Activated CD4-positive, alpha-beta T cell treated with anti-CD3 and anti-CD28 coated beads, Interleukin-2, Interleukin-4, amounts not matched to agents 100 ng/mL and 50 ng/mL, durations not matched to agents 16 hours and 8 hours (primary cell): ENCODE data around the gene SLC22A14.
"Not testable (repeated sequence)": the region's sequence is repeated elsewhere in the genome, so short reads cannot be mapped to it uniquely, and the experiment has no call there.

ENCODE experiments used
- DNase-seq: peaks from one replicate; pipeline ENCODE4 v3.0.0-alpha.2; 2020; ENCODE audit warnings: low spot score

SLC22A14 gene

GRCh38 chr3:38313695-38314094 is 31.6 kb downstream of the SLC22A14 start:
- no peak for DNase-seq

- DNase-seq, result no peak
Observed at GRCh38 chr3:38314112-38314763, 32.1 kb downstream of the SLC22A14 start.

- DNase-seq, result no peak
Observed at GRCh38 chr3:38314764-38315487, 32.8 kb downstream of the SLC22A14 start.

DNA sequence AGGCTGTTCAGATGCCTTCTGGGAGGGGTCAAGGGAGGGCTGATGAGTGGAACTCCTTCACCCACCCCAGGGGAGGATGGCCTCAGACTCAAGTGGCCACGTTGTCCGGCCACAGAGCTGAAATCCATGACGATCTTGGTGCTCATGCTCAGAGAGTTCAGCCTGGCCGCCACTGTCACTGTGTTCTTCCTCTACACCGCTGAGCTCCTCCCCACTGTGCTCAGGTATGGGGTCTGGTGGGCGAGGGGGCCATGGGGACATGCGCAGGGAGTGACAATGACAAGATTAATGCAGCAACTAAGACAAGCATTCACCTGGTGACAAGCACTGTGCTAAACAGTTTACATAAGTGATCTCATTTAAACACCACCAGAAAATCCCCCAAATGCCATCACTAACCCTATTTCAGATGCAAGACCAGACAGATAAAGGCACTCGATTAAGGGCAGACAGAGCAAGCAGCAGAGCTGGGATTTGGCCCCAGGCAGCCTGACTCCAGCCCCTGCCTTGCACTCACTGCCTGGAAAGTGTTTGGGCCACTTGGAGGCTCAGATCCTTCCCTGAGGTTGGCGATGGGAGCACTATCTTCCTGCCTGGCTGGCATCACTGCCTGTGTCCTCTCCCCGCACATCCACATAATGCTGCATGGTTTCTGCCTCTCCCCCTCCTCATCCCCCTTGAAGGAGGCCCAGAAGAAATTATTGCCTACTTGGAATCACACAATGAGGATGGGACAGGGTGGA is 33.6 kb downstream of the SLC22A14 start:
- no peak for DNase-seq

DNA sequence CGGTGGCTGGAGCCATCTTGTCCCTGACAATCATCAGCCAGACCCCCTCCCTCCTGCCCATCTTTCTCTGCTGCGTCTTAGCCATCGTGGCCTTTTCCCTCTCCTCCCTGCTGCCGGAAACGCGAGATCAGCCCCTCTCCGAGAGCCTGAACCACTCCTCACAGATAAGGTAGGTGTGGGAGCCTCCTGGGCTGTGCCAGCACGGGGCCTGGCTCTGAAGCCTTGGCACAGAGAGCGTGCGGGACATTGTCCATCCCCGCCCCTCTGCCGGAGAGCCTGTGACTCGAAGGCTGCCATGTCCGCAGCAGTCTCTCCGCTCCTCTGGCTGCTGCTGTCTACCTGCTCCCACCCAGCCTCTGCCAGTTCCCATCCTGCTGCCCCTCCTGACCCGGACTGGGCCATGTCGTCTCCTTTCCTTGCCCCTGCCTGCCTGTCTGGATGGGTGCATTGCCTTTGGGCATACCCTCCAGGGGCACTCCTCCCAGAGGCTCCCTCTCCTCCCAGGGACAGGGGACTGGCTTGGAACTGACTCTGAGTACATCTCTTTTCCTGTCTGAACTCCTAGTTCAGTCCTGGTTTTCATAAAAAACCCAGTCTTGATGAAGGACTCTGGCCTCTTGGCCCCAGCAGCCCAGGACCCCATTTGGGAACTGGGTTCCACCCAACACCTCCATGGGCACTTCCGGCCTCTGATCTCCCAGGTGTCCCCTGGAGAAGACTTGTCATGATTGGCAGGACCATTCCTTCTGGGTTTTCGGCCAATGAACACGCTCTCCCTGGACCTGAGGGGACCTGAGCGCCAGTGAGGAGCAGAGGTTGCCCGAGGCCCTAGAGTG is 34.5 kb downstream of the SLC22A14 start:
- no peak for DNase-seq

DNA sequence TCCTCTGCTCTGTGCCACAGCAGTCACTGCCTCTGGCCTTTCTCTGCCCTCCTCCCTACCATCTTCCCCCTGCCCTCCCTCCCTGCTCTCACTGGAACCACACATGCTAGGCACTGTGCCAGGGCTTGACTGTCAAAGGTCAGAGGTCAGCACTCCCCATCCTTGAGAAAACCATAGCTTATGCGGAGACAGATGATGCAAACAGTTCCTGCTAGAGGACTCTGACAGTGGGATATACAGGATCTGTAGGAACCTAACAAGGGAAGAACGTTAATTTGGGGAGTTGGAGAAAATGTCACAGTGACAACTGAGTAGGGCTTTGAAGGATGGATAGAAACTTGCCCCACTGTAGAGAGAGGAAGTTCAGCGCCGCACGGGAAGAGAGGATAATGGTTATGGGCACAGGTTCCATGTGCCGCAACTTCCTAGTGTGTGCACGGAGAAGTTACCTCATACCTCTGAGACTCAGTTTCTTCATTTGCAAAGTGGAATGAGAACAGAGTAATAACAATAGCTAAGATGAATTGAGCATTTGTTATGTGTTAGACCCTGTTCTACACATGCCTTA is 35.2 kb downstream of the SLC22A14 start:
- no peak for DNase-seq

DNA sequence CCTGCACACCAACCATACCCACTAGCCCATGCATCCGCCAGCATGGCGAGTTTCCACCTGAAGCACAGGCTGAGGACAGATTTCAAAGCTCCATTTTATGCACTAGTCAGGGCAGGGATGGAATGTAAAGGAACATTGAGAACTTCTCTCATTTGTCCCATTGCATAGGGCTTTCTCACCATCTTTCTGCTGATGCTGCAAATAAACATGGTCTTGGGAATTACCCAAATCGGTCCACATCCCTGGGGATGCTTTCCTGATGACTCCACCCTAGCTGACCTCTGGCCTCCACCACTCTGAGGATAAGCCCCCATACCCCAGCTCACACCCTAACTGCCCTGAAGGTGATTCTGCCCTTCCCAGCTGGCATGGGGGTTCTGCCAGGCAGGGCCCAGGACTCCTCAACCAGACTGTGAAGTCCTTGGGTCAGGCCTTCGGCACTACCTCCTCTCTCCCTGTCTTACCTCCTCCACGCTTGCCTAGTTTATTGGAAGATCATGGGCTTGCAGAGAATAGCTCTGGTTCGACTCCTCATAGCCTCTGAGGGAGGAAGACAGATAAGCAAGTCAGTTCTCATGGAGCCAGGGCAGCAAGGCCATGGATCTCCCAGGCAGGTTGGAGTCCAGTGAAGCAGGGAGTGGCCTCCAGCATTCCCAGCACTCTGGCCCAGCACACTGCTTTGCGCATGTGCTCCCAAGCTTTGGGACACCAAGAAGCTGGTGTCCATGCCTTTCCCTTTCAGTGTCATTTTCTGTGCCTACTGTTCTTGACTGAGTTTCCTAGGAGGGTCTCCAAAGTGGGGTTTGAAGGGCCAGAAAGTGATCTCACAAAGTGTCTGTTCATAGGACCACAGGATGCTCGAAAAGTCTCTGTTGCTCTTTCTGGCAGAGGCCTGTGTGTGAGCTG is 36.9 kb downstream of the SLC22A14 start:
- no peak for DNase-seq

- DNase-seq, result not testable (repeated sequence)
Observed at GRCh38 chr3:38320638-38321037, 38.5 kb downstream of the SLC22A14 start.

DNA sequence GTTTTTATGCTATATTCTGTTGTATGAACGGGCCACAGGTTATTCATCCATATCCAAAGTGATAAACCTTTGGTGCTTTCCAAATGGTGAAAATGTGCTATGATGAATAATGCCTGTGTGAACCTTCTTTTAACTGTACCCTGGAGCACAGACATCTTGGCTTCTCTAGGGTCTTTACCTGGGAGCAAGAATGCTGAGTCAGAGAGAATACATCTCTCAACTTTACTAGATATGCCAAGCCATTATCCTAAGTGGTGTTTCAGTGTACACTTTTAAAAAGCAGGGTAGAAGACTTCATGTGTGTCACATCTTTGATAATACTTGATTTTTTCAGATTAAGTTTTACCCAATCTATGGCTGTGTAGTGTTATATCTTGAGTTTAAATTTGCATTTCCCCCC is 41.0 kb downstream of the SLC22A14 start:
- no peak for DNase-seq

DNA sequence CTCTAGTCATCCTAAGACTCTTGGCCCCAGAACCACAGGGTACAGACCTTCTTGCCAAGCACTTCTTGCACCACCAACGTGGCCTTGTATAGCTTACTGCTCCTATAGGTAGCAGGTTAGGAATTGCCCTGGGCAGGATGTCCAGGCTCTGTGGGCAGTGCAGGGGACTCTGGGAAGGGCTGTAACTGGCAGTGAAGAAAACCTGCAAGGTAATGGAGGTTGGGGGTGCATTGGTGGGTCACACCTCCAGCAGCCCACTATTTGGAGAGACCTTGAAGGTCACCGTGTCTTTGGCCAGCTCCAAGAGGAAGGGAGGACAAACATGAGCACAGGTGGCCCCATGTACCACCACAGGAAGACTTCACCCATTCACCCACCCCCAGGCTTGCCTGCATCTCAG is 43.2 kb downstream of the SLC22A14 start:
- no peak for DNase-seq

DNA sequence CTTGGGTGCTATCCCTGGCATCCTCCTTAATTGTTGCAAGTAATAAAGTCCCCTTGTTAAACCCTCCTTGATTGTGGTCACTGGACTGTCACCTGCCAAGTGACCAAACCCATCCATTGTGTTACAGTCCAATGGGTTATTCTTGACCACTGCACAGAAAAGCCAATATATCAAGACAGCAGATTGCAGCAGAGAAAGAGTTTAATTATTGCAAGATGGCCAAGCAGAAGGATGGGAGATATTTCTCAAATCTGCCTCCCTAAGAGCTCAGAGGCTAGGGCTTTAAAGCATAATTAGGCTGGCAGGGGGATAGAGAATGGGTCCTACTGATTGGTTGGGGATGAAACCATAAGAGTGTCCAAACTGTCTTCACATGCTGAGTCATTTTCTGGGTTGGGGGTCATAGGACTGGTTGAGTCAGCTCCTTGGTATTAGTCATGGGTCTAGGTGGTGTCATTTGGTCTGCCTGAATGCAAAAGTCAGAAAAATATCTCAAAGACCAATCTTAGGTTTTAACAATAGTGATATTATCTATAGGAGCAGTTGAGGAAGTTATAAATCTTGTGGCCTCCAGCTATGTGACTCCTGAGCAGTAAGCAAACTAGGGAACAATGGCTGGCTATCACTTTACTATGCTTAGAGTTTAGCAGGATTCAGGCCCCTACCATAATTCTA is 45.4 kb downstream of the SLC22A14 start:
- DNase-seq, result peak; percentile 69

GRCh38 chr3:38331257-38332022 is 49.3 kb downstream of the SLC22A14 start:
- no peak for DNase-seq

GRCh38 chr3:38332201-38332600 is 50.1 kb downstream of the SLC22A14 start:
- no peak for DNase-seq

- no peak for DNase-seq
Observed at GRCh38 chr3:38334142-38335055, 52.3 kb downstream of the SLC22A14 start.

DNA sequence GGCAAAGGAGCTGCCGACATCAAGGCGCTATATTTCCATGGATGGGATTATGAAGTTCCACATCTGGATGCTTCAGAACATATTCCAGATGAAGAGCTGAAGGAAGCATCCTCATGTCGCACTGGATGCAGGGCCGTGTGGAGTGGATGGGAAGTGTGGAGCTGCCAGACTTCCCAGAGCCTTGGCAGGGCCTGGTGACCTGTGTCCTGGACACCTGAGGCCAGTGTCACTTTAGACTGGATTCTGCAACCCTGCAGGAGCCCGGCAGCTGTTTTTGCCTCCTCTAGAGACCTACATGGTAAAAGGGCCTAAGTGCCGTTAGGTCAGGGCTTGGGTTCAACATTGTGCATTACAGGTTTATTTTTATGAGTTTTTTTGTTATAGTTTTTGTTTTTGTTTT is 53.2 kb downstream of the SLC22A14 start:
- no peak for DNase-seq

DNA sequence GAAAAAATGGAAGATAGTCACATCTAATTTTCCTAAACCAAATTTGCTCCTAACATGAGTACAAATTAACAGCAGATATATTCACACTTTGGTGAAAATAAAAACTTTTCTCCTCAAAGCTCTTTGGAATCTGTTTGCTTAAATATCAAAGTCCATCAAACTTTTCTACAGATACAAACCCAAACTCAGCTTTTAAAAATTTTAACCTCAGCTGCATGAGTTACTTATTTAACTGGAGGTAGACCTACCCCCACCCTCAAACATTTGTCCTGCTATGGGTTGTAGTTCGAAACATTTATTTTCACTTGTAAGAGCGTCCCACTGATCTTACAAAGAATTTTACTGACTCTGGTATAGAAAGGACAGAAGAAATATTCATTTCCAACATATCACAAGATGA is 55.6 kb downstream of the SLC22A14 start:
- DNase-seq, result no peak

- DNase-seq, result no peak
Observed at GRCh38 chr3:38343797-38344594, 61.9 kb downstream of the SLC22A14 start.
